GM19238 (cell line): ENCODE results near the gene FAM200C.
"Not testable (repeated sequence)": the region's sequence is repeated elsewhere in the genome, so short reads cannot be mapped to it uniquely, and the experiment has no call there.

ENCODE experiments used
- DNase-seq: peaks from one replicate; pipeline ENCODE4 v3.0.0; 2011; ENCODE audit warnings: low spot score; ENCODE audit not compliant: insufficient read length

Gene FAM200C

DNA sequence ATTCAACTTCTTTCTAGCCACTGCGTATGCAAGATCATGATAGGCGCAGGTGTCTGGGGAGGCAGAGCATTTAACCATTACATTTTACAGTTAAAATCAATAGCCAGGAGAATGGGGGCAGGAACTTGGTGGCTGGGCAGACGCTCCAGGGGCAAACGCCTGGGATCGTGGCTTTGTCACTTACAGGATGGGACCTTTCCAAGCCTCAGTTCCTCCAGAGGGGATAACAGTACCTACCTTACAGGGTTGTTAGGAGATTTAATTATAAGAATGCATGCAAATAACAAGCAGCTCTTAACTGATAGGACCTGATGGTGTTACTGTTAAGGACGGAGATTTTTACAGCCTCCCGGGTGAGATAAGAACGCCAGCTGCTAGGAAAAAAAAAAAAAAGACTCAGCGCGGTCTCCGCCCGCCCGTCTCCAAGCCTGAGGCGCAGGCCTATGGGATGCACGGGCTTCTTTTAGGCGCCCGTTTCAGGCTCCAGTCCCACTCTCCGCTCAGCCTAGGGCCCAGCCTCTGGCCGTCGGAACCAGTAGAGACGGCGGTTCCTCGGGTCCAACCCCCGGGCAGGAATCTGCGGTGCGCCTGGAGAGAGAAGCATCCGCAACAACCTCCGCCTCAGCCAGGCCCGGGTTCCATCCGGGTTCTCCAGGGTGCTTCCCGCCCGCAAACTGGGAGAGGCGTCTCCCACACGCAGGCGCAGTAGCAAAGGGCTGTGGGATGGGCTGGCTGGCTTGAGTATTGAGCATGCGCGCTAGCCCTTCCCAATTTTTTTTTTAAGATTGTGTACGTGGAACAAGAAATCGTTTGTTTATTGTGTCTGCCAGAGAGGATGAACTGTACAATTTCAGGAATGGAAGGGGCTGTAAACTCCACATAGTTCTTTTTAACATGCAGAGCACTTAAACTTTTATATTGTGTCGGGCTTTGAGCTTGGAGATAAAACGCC lies at the start of gene FAM200C:
Gene FAM200C (minus strand): TSS at position 653 of the 952 bp plus-strand sequence. CDS start 4,564 bp downstream, outside the sequence.
- DNase-seq = peak; percentile 71

DNA sequence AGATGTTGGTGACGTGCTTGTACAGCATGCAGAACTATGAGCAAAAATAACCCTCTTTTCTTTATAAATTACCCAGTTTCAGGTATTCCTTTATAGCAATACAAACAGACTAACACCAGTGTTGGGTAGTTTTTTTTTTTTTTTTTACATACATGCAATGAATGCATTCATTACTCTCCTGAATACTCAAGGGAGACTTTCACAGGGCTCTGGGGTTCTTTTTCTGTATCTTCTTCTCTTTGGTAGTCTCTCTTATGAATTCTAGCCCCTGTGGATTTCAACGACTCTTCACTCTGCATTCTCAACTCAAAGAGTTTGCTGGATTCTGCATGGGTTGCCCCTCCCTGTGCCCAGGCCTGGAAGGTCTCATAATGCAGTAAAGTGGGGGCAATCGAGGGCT lies 49.6 kb upstream of the FAM200C start:
- DNase-seq = no peak

DNA sequence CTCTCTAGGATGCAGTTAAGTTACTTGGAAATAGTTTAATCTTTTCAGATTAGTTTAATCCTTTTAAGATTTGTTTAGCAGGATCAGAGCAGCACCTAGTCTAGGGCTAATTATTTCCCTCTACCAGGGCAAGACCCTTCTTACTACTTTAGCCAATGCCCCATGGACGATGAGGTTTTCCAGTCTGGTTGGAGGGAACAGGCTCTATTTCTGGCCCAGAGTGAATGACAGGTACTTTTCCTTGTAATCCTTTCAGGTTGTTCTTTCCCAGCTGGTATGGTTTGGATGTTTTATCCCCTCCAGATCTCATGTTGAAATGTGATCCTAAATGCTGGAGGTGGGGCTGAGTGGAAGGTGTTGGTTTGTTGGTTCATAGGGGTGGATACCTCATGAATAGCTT lies 49.0 kb upstream of the FAM200C start:
- no peak for DNase-seq

DNA sequence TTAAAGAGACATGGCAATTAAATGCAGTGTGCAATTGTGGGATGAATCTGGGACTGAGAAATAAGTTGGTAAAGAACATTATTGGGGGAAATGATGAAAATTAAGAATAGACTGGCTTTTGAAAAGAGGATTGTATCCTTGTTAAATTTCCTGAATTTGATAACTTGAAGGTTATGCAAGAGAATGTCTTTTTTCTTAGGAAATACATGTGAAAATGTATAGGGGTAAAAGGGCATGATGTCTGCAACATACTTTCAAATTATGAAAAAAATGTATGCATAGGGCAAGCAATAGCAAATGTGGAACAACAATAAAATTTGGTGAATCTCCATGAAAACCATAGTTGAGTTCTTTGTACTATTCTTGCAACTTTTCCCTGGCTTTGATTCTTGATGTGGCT lies 45.9 kb upstream of the FAM200C start:
- DNase-seq = no peak

DNA sequence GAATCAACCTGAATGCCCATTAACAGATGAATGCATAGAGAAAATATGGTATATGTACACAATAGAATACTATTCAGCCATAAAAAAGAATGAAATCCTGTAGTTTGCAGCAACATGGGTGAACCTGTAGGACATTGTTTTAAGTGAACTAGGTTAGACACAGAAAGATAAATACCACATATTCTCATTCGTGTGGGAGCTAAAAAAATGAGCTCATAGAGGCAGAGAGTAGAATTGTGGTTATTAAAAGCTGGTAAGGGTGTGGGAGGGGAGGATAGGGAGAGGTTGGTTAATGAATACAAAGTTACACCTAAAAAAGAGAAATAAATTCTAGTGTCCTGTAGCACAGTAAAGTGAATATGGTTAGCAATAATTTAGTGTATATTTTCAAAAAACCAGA lies 45.3 kb upstream of the FAM200C start:
- DNase-seq = no peak

DNA sequence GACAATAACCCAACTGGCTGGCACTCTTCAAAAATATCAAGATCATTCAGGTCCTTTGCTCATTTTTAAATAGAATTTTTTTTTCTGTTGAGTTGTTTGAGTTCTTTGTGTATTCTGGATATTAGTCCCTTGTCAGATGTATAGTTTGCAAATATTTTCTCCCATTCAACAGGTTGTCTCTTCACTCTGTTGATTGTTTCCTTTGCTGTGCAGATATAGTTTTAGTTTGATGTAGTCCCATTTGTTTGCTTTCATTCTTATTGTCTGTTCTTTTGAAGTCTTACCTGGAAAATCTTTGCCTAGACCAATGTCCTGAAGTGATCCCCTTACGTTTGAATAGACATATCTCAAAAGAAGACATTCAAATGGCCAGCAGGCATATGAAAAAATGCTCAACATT lies 44.6 kb upstream of the FAM200C start:
- DNase-seq = no peak

DNA sequence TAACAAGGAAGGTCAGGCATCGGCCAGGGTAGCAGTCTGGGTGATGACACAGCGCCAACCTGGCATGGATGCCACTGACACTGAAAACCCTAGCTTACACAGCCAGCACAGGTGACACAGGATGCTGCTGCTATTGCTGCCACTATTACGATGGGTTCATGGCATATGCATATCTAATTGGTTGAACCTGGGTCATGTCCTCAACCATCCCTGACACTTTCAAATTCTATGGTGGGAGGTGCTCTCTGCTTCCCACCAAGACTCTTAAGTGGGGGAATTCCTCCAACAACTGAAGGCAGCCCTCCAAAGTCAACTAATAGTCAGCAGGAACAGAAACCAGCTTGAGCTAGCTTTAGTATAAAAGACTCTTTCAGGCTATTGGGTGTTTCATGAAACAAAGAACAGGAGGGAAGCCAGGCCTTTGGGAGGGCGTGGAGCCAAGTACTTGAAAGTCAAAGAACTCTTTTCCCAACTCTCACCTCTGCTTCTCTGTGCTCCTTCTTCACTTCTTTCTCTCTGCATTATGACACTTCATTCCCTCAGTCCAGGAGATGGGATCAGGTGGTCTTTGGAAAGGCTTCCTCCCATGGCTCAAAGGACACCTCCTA lies 43.1 kb upstream of the FAM200C start:
- DNase-seq = no peak

DNA sequence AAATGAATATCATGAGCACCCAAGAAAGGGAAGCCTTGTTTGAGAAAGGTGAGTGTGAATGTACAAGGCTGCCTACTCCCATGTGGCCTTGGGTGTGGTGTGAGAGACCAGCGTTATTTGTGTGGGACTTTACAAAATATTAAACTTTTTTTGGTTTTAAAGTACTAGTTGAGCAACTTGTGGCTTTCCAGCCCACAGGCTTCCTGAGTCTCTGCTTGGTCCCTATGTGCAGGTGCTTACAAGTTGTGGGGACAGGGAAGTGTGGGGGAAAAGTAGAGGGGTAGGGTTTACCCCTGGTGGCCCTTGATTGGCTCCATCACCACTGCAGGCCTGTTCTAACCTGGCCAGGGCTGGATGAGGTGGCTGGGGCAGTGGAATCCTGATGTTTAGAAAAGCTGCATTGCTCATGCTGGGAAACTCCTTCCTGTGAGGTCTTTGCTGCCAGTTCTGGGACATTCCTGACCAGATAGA lies 41.5 kb upstream of the FAM200C start:
- DNase-seq = no peak

DNA sequence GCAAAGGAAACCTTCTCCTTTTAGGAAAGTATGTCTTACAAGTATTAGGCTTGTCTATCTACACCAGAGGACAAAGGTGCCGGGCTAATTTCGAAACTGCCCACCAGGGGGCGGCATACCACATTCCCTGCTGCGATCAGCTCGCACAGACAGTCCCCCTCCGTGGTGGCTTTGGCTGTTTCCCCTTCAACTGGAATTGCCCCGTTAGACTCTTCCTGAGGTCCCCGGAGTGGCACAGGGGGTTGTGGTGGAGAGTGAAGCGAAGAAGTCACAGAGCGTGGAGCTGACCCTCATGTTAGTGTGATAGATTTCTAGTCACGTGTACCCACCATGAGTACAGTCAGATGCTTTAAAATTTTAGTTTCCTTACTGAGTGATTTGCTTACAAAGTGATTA lies 39.3 kb upstream of the FAM200C start:
- peak; percentile 45 for DNase-seq

DNA sequence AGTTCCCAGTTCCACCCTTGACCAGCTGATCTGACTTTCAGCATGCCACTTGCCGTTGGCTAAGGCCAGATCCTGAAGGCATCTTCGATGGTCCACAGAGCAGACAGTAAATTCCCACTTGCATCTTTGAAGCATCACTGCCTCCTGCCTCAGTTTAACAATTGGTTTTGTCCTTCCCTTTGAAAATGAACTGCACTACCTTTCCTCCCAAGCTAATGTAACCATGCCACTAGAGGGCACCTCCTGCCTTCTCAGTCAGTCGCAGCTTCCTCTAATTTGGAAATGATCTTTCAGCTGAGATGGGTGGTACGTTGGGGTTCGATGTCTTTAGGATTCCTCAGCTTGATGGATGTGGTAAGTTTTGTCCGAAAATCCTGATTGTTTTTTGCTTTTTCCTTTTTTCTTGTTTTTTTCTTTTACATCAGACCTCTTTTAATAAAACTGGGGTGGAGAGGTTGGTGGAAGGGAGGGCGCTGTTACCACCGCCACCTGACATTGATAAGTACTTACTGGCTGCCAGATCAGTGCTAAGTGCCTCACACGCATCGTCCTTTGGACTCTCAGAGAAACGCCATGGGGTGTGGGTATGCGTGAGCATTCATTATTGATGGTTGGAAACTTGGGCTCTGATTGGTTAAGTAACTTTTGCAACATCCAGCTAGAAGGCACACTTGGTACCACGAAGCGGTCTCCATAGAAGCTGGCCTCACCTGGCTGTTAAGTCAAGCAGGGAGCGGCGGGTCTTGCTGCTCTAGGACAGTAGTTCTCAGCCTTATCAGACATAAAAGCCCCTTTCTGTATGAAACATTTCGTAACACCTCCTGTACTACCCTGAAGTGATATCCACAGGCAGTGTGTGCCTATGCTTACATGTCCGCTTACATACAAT lies 38.7 kb upstream of the FAM200C start:
- no peak for DNase-seq

DNA sequence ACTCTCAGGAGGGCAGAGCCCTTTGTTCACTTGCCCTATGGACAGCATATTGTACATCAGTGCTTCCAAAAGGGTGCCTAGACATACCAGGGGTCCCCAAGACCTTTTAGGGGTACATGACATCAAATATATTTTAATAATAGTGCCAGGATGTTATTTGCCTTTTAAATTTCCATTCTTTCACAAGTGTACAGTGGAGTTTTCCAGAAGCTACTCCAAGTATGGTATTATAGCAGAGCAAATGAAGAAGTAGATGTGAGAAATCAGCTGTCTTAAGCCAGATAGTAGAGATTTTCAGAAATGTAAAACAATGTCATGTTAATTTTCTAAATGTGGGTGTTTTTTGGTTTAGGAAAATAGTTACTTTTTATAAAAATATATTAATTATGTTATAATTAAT lies 37.4 kb upstream of the FAM200C start:
- no peak for DNase-seq

DNA sequence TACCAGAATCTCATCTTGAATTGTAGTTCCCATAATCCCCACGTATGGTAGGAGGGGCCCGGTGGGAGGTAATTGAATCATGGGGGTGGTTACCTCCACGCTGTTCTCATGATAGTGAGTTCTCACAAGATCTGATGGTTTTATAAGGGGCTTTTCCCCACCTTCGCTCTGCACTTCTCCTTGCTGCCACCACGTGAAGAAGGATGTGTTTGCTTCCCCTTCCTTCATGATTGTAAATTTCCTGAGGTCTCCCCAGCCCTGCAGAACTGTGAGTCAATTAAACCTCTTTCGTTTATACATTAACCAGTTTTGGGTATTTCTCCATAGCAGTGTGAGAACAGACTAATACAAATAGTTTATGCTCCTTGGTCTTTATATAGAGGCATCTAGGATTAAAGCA lies 36.8 kb upstream of the FAM200C start:
- not testable (repeated sequence) for DNase-seq

DNA sequence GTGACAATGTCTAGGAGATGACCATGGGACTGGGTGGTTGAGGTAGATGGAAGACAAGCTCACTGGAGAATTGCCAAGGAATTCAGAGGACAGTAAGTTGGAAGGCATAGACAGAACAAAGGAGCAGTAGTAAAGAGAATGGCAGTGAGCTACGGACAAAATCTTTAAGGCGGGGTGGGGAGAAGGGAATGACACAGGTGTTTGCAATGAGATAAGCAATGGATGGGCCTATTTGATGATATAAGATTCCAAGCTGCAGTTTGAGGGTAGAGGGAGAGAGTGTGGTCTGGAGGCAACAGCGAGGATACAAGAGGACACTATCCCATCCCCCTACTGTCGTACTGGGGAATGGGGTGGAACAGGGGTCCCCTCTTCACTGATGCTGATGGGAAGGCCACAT lies 36.2 kb upstream of the FAM200C start:
- DNase-seq = no peak

DNA sequence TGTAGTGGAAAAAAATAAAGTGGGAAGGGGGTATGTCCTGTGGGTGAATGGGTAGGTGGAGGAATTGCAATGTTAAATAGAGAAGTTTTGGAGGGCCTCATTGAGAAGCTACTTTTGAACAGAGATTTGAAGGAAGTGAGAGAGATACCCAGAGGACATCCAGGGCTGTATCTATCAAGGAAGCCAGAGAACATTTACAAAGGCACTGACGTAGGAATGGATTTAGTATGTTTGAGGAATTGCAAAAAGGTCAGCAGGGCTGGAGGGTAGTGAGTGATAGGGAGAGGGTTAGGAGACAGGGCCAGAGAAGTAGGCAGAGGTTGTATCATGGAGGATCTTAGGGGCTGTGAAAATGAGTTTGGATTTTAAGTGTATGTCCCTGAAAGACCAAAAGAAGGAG lies 35.7 kb upstream of the FAM200C start:
- no peak for DNase-seq

DNA sequence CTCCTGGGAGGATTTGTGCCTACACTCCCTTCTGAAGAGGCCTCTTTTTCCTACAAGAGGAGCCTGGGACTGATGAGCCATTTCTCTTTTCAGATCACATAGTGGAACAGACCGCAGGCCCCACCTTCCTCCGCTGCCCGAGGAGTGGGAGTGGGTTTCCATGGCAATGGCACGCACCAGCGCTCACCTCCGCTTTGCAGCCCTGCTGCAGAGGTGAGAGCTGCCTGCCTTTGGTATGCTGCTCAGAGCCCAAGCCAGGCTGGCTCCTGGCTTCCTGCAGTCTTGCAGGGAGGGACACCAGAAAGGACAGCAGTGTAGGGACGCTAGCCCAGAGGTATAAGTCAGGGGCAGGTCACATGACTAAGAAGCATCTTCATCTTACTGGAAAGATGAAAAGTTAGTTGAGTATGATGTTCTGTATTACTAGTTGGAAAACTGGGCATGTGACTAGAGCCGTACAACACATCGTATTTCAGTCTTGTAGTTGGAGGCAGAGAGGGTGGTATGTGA lies 34.2 kb upstream of the FAM200C start:
- DNase-seq = peak; percentile 46

DNA sequence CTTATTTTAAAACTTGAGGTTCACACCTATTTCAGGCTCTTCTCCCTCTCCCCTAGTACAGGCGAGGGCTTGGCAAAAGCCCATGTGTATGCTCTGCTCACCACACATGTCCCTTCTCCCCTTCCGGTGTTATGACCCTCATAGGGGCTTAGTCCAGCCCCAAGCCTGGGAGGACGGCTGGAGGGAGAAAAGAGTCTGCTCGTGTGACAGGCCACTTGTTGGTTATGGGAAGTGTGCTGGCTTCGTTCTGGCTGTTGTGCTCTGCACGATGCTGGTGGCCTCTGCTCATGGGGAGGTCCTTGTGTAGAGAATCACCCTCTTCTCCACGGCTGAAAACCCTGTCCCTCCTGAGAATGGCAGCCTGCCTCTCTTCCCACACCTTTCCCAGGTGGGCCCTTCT lies 32.9 kb upstream of the FAM200C start:
- no peak for DNase-seq

DNA sequence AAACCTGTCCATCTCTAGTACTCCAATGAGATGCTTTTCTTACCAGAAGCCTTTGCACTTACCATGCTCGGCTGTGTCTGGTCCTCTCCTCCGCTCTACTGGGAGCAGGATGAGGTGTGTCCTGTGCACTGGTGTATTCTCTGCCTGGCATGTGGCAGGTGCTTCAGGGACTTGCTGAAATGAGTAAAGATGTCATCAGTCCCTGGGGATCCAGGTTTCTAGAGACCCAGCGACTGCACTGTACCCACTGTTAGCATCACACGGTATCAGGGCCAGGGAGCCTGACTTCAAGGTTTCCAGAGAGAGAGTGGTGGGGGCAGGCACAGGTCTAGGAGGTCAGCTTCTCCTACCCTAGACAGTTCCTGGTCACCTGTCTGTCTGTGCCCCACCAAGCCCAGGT lies 32.3 kb upstream of the FAM200C start:
- no peak for DNase-seq

DNA sequence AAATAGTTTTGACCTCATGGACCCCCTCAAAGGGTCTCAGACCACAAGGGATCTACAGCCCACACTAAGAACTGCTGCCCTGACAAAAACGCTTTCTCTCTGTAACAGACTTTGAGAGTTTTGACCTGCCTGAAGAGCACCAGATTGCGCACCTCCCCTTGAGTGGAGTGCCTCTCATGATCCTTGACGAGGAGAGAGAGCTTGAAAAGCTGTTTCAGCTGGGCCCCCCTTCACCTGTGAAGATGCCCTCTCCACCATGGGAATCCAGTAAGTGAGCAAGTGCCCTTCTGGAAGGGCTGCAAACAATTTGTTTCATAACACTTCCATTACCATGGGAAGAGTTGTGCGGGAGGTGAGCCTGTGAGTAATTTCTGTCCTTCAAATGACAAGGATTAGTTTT lies 27.8 kb upstream of the FAM200C start:
- no peak for DNase-seq

DNA sequence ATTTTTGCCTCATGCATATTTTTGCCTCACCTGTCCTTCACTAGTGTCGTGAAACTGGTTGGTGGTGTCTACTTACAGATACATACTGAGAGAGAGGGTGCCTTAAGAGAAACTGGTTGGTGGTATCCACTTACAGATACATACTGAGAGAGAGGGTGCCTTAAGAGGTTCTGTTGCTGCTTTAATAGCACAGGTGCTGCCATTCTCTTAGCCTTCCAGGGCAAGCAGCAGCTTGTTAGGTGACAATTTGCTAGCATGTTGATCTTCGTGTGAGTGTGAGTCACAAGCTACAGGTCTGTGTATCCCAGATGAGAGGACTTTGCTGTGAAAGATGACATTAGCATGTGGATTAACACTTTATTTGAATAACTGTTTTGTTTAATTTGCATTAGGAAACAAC lies 23.2 kb upstream of the FAM200C start:
- DNase-seq = no peak

DNA sequence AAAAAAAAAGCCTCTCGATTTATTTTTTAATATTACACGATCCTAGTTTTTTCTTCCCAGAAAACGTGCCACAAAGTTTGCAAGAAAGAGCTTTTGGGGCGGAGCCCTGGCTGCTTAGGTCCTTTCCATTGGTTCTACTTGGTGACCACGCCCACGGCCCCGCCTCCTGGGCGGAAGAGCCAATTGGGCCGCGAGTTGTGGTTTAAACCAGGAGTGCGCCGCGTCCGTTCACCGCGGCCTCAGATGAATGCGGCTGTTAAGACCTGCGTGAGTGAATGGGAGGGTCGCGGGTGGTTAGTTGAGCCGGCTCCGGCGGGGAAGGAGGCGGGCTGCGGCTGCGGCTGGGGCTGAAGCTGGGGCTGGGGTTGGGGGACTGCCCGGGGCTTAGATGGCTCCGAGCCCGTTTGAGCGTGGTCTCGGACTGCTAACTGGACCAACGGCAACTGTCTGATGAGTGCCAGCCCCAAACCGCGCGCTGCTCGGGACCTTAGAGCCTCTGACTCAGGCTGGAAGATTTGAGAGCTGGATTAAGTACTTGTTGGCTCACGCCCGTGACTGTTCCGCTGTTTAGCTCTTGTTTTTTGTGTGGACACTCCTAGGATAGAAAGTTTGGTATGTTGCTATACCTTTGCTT lies 21.9 kb upstream of the FAM200C start, which contains the start of gene PTTG1:
Gene PTTG1 (plus strand): TSS at position 231 of the 634 bp plus-strand sequence. CDS start 458 bp downstream, outside the sequence.
- DNase-seq = peak; percentile 65

DNA sequence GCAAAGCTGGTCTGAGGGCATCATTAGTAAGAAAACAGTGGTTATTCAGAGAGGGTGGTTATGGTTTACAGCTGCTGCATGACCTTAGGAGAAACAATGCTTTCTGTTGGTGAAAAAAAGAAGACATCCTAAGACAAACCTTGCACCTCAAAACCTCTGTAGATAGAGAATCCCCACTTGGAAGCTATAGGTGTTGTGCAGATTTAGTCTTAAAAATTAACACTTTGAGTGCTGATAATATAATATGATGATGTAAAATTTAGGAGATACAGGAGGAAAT lies 20.4 kb upstream of the FAM200C start:
- DNase-seq = no peak
